Fibroblast of the aortic adventitia (primary cell): ENCODE results near the gene KAT2B. TPM values are rescaled to one million over a fixed set of nuclear protein-coding genes. Genes with fewer than 3 reads are reported as not detected.

Experiments used
- DNase-seq: peaks from one replicate; pipeline ENCODE4 v3.0.0-alpha.2; 2010; ENCODE audit warnings: low read depth
- H3K4me3 ChIP-seq: 2 replicates; pipeline ENCODE4 v1.5.1; 2011; ENCODE audit warnings: low read depth, mild to moderate bottlenecking, control low read depth, low read length, moderate library complexity
- CTCF ChIP-seq: IDR thresholded peaks from 2 replicates; pipeline ENCODE4 v1.5.1; 2011; ENCODE audit warnings: mild to moderate bottlenecking, low read length, control low read depth, inconsistent platforms; ENCODE audit not compliant: insufficient read depth
- small RNA-seq: library from RNA; depleted of rRNA; stranded (forward); fragments of <200 nt; gene quantifications from one replicate; pipeline ENCODE3, GENCODE V24; 2012
- total RNA-seq: library from RNA; depleted of rRNA; stranded (reverse); fragments of >200 nt; gene quantifications from 2 replicates; pipeline ENCODE4 v1.2.3, GENCODE V29; 2012; ENCODE audit warnings: low replicate concordance

Gene KAT2B
- total RNA-seq, 1 donor = 14.3 TPM

- peak; percentile 96 for DNase-seq
- peak within 1 kb of the TSS; percentile 95 for H3K4me3 ChIP-seq
- peak; percentile 16 for TF ChIP-seq CTCF
Observed at GRCh38 chr3:20185679-20186599, 145.7 kb downstream of the KAT2B start, which contains the start of gene SGO1. TSS of gene SGO1 (minus strand) at chr3:20186206. CDS start at chr3:20184027, 2,179 bp downstream.

GRCh38 chr3:20186600-20187004 lies 146.4 kb downstream of the KAT2B start:
- peak overlapping the region; percentile 95 for H3K4me3 ChIP-seq
- no peak for DNase-seq
- no peak for TF ChIP-seq CTCF

- no peak overlapping the region for H3K4me3 ChIP-seq
- TF ChIP-seq CTCF = no peak
- DNase-seq = no peak
Observed at GRCh38 chr3:20190991-20191390, 150.7 kb downstream of the KAT2B start.

GRCh38 chr3:20194793-20195460 lies 154.7 kb downstream of the KAT2B start:
- TF ChIP-seq CTCF = peak; percentile 6
- no peak overlapping the region for H3K4me3 ChIP-seq
- peak; percentile 16 for DNase-seq

GRCh38 chr3:20197775-20198174 lies 157.5 kb downstream of the KAT2B start:
- no peak for DNase-seq
- H3K4me3 ChIP-seq = no peak overlapping the region
- no peak for TF ChIP-seq CTCF

GRCh38 chr3:20201143-20201542 lies 160.9 kb downstream of the KAT2B start:
- TF ChIP-seq CTCF = no peak
- no peak for DNase-seq
- no peak overlapping the region for H3K4me3 ChIP-seq

Small RNAs within 50 kb of the gene (small RNA-seq; reads per million reads assigned to genes)
- gene MIR3135A = not detected
- gene RNU4-85P = not detected
- not detected for gene RPL39P18

Other genes with a start within 250 kb of the KAT2B start
- gene EFHB, start 106.2 kb upstream of the KAT2B start, total RNA-seq = 0.27 and 1.1 TPM in 2 replicates
- 13.7 and 64.2 TPM in 2 replicates for gene RAB5A, start 93.3 kb upstream of the KAT2B start, total RNA-seq
- gene PP2D1, start 28.2 kb upstream of the KAT2B start, total RNA-seq = not detected in 2 replicates
- 0.90 and 14.5 TPM in 2 replicates for gene SGO1, start 145.8 kb downstream of the KAT2B start, total RNA-seq